GM23248 (cell line): Measurements from ENCODE around the gene SOWAHC. TPM values are rescaled to one million over a fixed set of nuclear protein-coding genes. Genes with fewer than 3 reads are reported as not detected.
A peak's percentile ranks its signal among the peaks of the same experiment; 100 is the strongest.

Experiments used
- DNase-seq: peaks from one replicate; pipeline ENCODE4 v3.0.0-alpha.2; 2015
- H2AFZ ChIP-seq: fragments of 200-600 bp; sonication (generic); 2 replicates; pipeline ENCODE4 v1.6.1; 2016; ENCODE audit warnings: antibody characterized with exemption
- H3F3A ChIP-seq: fragments of 200-600 bp; sonication (generic); 2 replicates; pipeline ENCODE4 v1.6.1; 2016; ENCODE audit warnings: mild to moderate bottlenecking, antibody characterized with exemption, mixed run types; ENCODE audit not compliant: insufficient read depth
- H3K27ac ChIP-seq: fragments of 200-600 bp; sonication (generic); 2 replicates; pipeline ENCODE4 v1.5.1; 2016; ENCODE audit warnings: mild to moderate bottlenecking
- H3K27me3 ChIP-seq: fragments of 200-600 bp; sonication (generic); replicated peaks from 2 replicates; pipeline ENCODE4 v1.6.1; 2016; ENCODE audit warnings: mild to moderate bottlenecking; ENCODE audit not compliant: insufficient read depth
- H3K36me3 ChIP-seq: fragments of 200-600 bp; sonication (generic); 2 replicates; pipeline ENCODE4 v1.6.1; 2016; ENCODE audit warnings: low read depth, mild to moderate bottlenecking
- H3K4me1 ChIP-seq: fragments of 200-600 bp; sonication (generic); 2 replicates; pipeline ENCODE4 v1.6.1; 2016; ENCODE audit warnings: mild to moderate bottlenecking; ENCODE audit not compliant: insufficient read depth
- H3K4me2 ChIP-seq: fragments of 200-600 bp; sonication (generic); one replicate; pipeline ENCODE4 v1.6.1; 2016; ENCODE audit warnings: mild to moderate bottlenecking; ENCODE audit not compliant: unreplicated experiment
- H3K4me3 ChIP-seq: fragments of 200-600 bp; sonication (generic); 2 replicates; pipeline ENCODE4 v1.5.1; 2016; ENCODE audit warnings: mild to moderate bottlenecking
- H3K79me2 ChIP-seq: fragments of 200-600 bp; sonication (generic); 2 replicates; pipeline ENCODE4 v1.6.1; 2016; ENCODE audit warnings: mild to moderate bottlenecking; ENCODE audit not compliant: insufficient read depth
- H3K9ac ChIP-seq: fragments of 200-600 bp; sonication (generic); 2 replicates; pipeline ENCODE4 v1.6.1; 2016; ENCODE audit warnings: mild to moderate bottlenecking
- H3K9me2 ChIP-seq: fragments of 200-600 bp; sonication (generic); 2 replicates; pipeline ENCODE4 v1.6.1; 2016; ENCODE audit warnings: mixed run types, mild to moderate bottlenecking, moderate library complexity; ENCODE audit not compliant: insufficient read depth
- H3K9me3 ChIP-seq: fragments of 200-600 bp; sonication (generic); one replicate; pipeline ENCODE4 v1.6.1; 2017; ENCODE audit warnings: low read depth
- H4K20me1 ChIP-seq: fragments of 200-600 bp; sonication (generic); 2 replicates; pipeline ENCODE4 v1.6.0; 2016; ENCODE audit not compliant: insufficient read depth
- EZH2 ChIP-seq: fragments of 200-600 bp; sonication (generic); IDR thresholded peaks from 2 replicates; pipeline ENCODE4 v1.6.1; 2018; ENCODE audit warnings: antibody characterized with exemption, mild to moderate bottlenecking; ENCODE audit not compliant: insufficient read depth, poor library complexity, severe bottlenecking
- EZH2phosphoT487 ChIP-seq: fragments of 200-600 bp; sonication (generic); IDR thresholded peaks from 2 replicates; pipeline ENCODE4 v1.6.1; 2018; ENCODE audit warnings: antibody characterized with exemption, moderate library complexity, mild to moderate bottlenecking, low read depth; ENCODE audit not compliant: insufficient read depth
- WGBS, 2 experiments: methylation state at CpG; one replicate each; pipeline ENCODE4 v1.1.6; 2015 to 2017; ENCODE audit warnings: low lambda C conversion rate in 2 of 2, low coverage in 1 of 2; ENCODE audit errors: missing lambda C conversion rate in 2 of 2; 5-methylcytosine and 5-hydroxymethylcytosine counted together
- in situ Hi-C: fragments of 300-500 bp; cut with MboI; formaldehyde crosslinking; loops from 2 replicates; pipeline ENCODE4 v1.15.0; 2020
- polyA plus RNA-seq: library from polyadenylated mRNA; unstranded; fragments of >200 nt; fragmentation: Nextera tagmentation; extraction: Ambion mirVana; gene quantifications from 2 replicates; pipeline ENCODE4 v1.2.1, GENCODE V29; 2016
- total RNA-seq: library from RNA; depleted of rRNA; stranded (reverse); fragments of >200 nt; shearing (Covaris generic); gene quantifications from 2 replicates; pipeline ENCODE4 v1.2.3, GENCODE V29; 2014

SOWAHC gene
- total and polyA plus RNA-seq, 2 experiments from 2014 or later: 19.8 to 46.0 TPM

DNA sequence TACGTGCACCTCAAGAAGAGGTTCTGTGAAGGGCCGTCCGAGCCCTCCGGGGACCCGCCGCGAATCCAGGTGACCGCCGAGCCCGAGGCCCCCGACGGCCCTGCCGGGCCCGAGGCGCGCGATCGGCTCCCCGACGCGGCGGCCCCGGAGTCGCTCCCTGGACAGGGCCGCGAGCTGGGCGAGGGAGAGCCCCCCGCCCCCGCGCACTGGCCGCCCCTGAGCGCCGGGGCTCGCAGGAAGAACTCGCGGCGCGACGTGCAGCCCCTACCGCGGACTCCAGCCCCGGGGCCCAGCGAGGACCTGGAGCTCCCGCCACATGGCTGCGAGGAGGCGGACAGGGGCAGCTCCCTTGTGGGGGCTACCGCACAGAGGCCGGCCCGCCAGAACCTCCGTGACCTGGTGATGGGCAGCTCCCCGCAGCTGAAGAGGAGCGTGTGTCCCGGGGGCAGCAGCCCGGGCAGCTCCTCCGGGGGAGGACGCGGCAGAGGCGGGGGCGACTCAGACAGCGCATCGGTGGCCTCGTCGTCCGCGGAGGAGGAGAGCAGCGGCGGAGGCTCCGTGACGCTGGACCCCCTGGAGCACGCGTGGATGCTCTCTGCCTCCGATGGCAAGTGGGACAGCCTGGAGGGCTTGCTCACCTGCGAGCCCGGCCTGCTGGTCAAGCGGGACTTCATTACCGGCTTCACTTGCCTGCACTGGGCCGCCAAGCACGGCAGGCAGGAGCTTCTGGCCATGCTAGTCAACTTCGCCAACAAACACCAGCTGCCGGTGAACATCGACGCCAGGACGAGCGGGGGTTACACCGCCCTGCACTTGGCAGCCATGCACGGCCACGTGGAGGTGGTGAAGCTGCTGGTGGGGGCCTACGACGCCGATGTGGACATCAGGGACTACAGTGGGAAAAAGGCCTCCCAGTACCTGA, 812 bp downstream of the SOWAHC start:
- WGBS, 2 experiments: 5 to 8% methylated on average over 44 to 62 of the region's 90 CpGs
- peak overlapping the region; percentile 41 for H2AFZ ChIP-seq

GRCh38 chr2:109615637-109616144, 1.5 kb downstream of the SOWAHC start:
- Histone ChIP-seq H4K20me1 (no peaks in the 10 kb centered on the region; the same call in 1 of the 2 replicates), H3K79me2 (peaks cover 72% of the 10 kb centered on the region), H3F3A (peaks cover 51% of the 10 kb centered on the region), H3K27ac (no peak overlapping the region), H3K4me2 (peak overlapping the region; percentile 96), H3K27me3 (no peaks in the 10 kb centered on the region), H3K9ac (peak overlapping the region; percentile 82), H3K4me1 (peaks cover 43% of the 10 kb centered on the region), H3K9me3 (no peaks in the 10 kb centered on the region), H3K9me2 (no peaks in the 10 kb centered on the region), H3K36me3 (peaks cover 7% of the 10 kb centered on the region; the same call in 1 of the 2 replicates), H3K4me3 (peak overlapping the region; percentile 92), H2AFZ (no peak overlapping the region)
- in situ Hi-C loops: no loop called here
- no peak for DNase-seq
- 84 to 86% methylated on average over 22 to 24 of the region's 24 CpGs for WGBS, 2 experiments
- TF ChIP-seq EZH2 (no peak), EZH2phosphoT487 (no peak)

More for the DNA sequence above, 812 bp downstream of the SOWAHC start:
- Histone ChIP-seq H3K4me3 (peak overlapping the region; percentile 92), H3K27ac (peak overlapping the region; percentile 78), H3K4me1 (peaks cover 46% of the 10 kb centered on the region), H3K4me2 (peak overlapping the region; percentile 96), H3K9me2 (no peaks in the 10 kb centered on the region), H3K79me2 (peaks cover 79% of the 10 kb centered on the region), H3F3A (peaks cover 51% of the 10 kb centered on the region), H3K36me3 (peaks cover 7% of the 10 kb centered on the region; the same call in 1 of the 2 replicates), H3K27me3 (no peaks in the 10 kb centered on the region), H3K9me3 (no peaks in the 10 kb centered on the region), H3K9ac (peak overlapping the region; percentile 82), H4K20me1 (no peaks in the 10 kb centered on the region; the same call in 1 of the 2 replicates)
- TF ChIP-seq EZH2 (no peak), EZH2phosphoT487 (no peak)
- in situ Hi-C loops: no loop called here
- peak; percentile 62 for DNase-seq

GRCh38 chr2:109616184-109616583, 2.0 kb downstream of the SOWAHC start:
- Histone ChIP-seq H3F3A (peaks cover 46% of the 10 kb centered on the region), H3K9ac (peak overlapping the region; percentile 82), H3K27me3 (no peaks in the 10 kb centered on the region), H3K4me1 (peaks cover 38% of the 10 kb centered on the region), H3K9me2 (no peaks in the 10 kb centered on the region), H3K79me2 (peaks cover 67% of the 10 kb centered on the region), H2AFZ (no peak overlapping the region), H3K4me2 (peak overlapping the region; percentile 96), H3K36me3 (peaks cover 7% of the 10 kb centered on the region; the same call in 1 of the 2 replicates), H4K20me1 (no peaks in the 10 kb centered on the region; the same call in 1 of the 2 replicates), H3K27ac (no peak overlapping the region), H3K9me3 (no peaks in the 10 kb centered on the region), H3K4me3 (peak overlapping the region; percentile 92)
- TF ChIP-seq EZH2phosphoT487 (no peak), EZH2 (no peak)
- in situ Hi-C loops: no loop called here
- DNase-seq: no peak
- 69 to 71% methylated on average over 5 of the region's 5 CpGs for WGBS, 2 experiments

GRCh38 chr2:109619032-109619615, 5.0 kb downstream of the SOWAHC start:
- H3K27me3 ChIP-seq: no peaks in the 10 kb centered on the region
- H3K4me3 ChIP-seq: no peak overlapping the region
- H4K20me1 ChIP-seq: no peaks in the 10 kb centered on the region; the same call in 1 of the 2 replicates
- no peak overlapping the region for H3K27ac ChIP-seq
- H3F3A ChIP-seq: peaks cover 26% of the 10 kb centered on the region
- peaks cover 46% of the 10 kb centered on the region for H3K79me2 ChIP-seq
- in situ Hi-C loops: no loop called here
- no peak overlapping the region for H2AFZ ChIP-seq
- H3K9me3 ChIP-seq: no peaks in the 10 kb centered on the region
- WGBS, 2 experiments: 76 to 87% methylated on average over 4 of the region's 4 CpGs
- H3K36me3 ChIP-seq: peaks cover 7% of the 10 kb centered on the region; the same call in 1 of the 2 replicates
- H3K9ac ChIP-seq: no peak overlapping the region
- H3K4me2 ChIP-seq: no peak overlapping the region
- no peak for TF ChIP-seq EZH2
- no peak for TF ChIP-seq EZH2phosphoT487
- H3K9me2 ChIP-seq: no peaks in the 10 kb centered on the region
- H3K4me1 ChIP-seq: peaks cover 29% of the 10 kb centered on the region
- DNase-seq: no peak
